BJ (cell line): ENCODE data around the gene CTNNA2. TPM values are rescaled to one million over a fixed set of nuclear protein-coding genes. Genes with fewer than 3 reads are reported as not detected.

Source experiments
- CTCF ChIA-PET: fragments of 350-600 bp; formaldehyde crosslinking; extraction: SDS; loops from one replicate; lab custom pipeline; 2021; ENCODE audit warnings: antibody characterized with exemption, inconsistent platforms; lab: Yijun Ruan, JAX
- POLR2A ChIA-PET: fragments of 300-600 bp; sonication (Branson Sonifier 250); formaldehyde crosslinking; extraction: SDS; loops from one replicate; lab custom pipeline; 2021; ENCODE audit warnings: antibody characterized with exemption; lab: Charles Lee
- DNase-seq: peaks from one replicate; pipeline ENCODE4 v3.0.0-alpha.2; 2011; ENCODE audit warnings: low read depth
- H3K27me3 ChIP-seq: 2 replicates; pipeline ENCODE4 v1.6.0; 2011; ENCODE audit warnings: low read length; ENCODE audit not compliant: control insufficient read depth, insufficient read depth
- H3K36me3 ChIP-seq: 2 replicates; pipeline ENCODE4 v1.5.1; 2011; ENCODE audit warnings: low read length; ENCODE audit not compliant: control insufficient read depth, insufficient read depth
- H3K4me3 ChIP-seq: 2 replicates; pipeline ENCODE4 v1.5.1; 2011; ENCODE audit warnings: low read depth, mild to moderate bottlenecking, control low read depth, low read length
- polyA plus RNA-seq: library from polyadenylated mRNA; depleted of rRNA; stranded (reverse); fragments of >200 nt; gene quantifications from 2 replicates; pipeline ENCODE4 v1.2.3, GENCODE V29; 2011
- TF ChIP-seq, protein P1 (sequence below): IDR thresholded peaks from 2 replicates; pipeline ENCODE4 v1.5.1; 2011; ENCODE audit warnings: low read depth, mild to moderate bottlenecking, control low read depth, inconsistent platforms, low read length, moderate library complexity; ENCODE audit not compliant: insufficient read depth

CTNNA2 gene
- polyA plus RNA-seq, 1 experiment, result not detected

DNA sequence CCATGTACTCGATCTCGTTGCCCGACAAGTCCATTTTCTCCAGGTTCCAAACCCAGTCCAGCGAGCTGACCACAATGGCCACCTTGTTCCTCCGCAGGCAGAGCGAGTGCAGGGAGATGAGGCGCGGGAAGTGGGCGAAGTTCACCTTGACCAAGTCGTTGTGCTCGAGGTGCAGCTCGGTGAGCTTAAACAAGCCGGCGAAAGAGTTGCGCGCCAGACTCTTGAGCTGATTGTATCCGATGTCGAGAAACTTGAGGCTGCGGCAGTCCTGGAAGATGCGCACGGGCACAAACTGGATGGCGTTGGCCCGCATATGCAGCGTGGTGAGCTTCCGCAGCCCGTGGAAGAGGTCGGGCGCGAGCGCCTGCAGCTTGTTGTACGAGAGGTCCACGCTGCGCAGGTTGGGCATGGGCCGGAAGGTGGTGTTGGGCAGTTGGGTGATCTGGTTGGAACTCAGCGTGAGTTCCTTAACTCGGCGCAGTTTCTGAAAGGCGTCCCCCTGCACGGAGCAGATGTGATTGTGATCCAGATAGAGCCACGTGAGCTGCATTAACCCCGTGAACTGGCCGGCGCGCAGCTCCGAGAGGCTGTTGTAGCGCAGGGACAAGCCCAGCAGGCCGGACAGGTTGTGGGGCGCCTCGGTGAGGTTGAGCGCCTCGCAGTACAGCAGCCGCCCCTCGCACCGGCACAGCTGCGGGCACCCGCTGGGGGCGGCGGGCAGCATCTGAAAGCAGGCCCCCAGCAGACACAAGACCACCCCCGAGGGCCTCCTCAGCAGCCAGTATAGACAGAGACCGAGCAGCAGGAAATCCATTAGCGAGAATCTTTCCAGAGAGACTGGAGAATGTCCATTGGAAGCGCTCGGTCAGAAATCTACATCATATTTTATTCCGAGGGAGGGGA is 790.4 kb downstream of the CTNNA2 start:
- ChIA-PET POLR2A (no interaction called here), CTCF (interaction anchor here (0.7 to 1.6 kb wide), 3 partner anchors 23 to 263 kb away, joined by 3 to 4 read pairs (median 3); no protein-coding TSS in a partner anchor)
- no peak overlapping the region for H3K4me3 ChIP-seq
- DNase-seq, result no peak
- H3K36me3 ChIP-seq, result no peaks in the 10 kb centered on the region
- TF ChIP-seq, protein P1, sequence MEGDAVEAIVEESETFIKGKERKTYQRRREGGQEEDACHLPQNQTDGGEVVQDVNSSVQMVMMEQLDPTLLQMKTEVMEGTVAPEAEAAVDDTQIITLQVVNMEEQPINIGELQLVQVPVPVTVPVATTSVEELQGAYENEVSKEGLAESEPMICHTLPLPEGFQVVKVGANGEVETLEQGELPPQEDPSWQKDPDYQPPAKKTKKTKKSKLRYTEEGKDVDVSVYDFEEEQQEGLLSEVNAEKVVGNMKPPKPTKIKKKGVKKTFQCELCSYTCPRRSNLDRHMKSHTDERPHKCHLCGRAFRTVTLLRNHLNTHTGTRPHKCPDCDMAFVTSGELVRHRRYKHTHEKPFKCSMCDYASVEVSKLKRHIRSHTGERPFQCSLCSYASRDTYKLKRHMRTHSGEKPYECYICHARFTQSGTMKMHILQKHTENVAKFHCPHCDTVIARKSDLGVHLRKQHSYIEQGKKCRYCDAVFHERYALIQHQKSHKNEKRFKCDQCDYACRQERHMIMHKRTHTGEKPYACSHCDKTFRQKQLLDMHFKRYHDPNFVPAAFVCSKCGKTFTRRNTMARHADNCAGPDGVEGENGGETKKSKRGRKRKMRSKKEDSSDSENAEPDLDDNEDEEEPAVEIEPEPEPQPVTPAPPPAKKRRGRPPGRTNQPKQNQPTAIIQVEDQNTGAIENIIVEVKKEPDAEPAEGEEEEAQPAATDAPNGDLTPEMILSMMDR, result no peak
- H3K27me3 ChIP-seq, result peaks cover 23% of the 10 kb centered on the region

- peaks cover 23% of the 10 kb centered on the region for H3K27me3 ChIP-seq
- ChIA-PET CTCF (interaction anchor here (1.3 to 1.6 kb wide), 2 partner anchors 22 to 196 kb away, joined by 3 to 4 read pairs; no protein-coding TSS in a partner anchor), POLR2A (no interaction called here)
- no peak within 1 kb of the TSS for H3K4me3 ChIP-seq
- TF ChIP-seq, protein P1, result no peak
- H3K36me3 ChIP-seq, result no peaks in the 10 kb centered on the region
- DNase-seq, result no peak
Observed at GRCh38 chr2:80303909-80304837, 791.3 kb downstream of the CTNNA2 start, which contains the start of gene LRRTM1. Gene LRRTM1, minus strand, starts transcription at chr2:80304752. Its CDS starts 933 bp downstream, at chr2:80303819.

DNA sequence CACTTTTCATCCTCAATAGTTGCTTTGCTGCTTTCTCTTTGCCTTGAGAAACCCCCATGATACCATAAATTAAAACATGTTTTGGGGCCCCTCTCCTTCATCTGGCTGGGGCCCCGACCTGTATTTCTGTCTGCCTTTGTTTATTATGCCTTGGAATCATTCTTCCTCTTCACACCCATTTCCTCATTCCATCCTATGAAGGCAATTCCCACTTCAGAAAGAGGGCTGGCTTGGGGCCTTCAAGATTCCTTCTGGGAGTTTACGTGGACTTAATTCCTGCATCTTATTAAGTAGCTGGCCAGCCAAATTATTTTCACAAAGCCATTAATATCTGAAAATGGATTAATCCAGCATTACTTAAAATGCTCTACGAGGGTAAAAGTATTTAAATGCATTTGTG is 798.5 kb downstream of the CTNNA2 start:
- CTCF ChIA-PET, result no interaction called here
- TF ChIP-seq, protein P1, result no peak

GRCh38 chr2:80312282-80312839 is 799.5 kb downstream of the CTNNA2 start:
- ChIA-PET POLR2A (no interaction called here), CTCF (no interaction called here)
- Histone ChIP-seq H3K4me3 (no peak overlapping the region), H3K36me3 (no peaks in the 10 kb centered on the region), H3K27me3 (no peaks in the 10 kb centered on the region)
- DNase-seq, result no peak
- TF ChIP-seq, protein P1, result no peak

More for the DNA sequence above, 798.5 kb downstream of the CTNNA2 start:
- DNase-seq, result no peak
- no peak overlapping the region for H3K4me3 ChIP-seq
- POLR2A ChIA-PET, result no interaction called here
- H3K27me3 ChIP-seq, result no peaks in the 10 kb centered on the region
- no peaks in the 10 kb centered on the region for H3K36me3 ChIP-seq
